Left cardiac atrium (tissue), 4 donors: ENCODE measurements around the gene TRAK2. TPM values are rescaled to one million over a fixed set of nuclear protein-coding genes. Genes with fewer than 3 reads are reported as not detected.

Experiments
- ATAC-seq, 2 donors: fragments of 200-7000 bp; cut with Tn5 transposase; one replicate each; pipeline ENCODE4 v1.9.1; 2020; ENCODE audit warnings: mild to moderate bottlenecking in 2 of 2, moderate library complexity in 2 of 2
- DNase-seq: peaks from one replicate; pipeline ENCODE4 v3.0.0-alpha.2; 2020
- intact Hi-C, 2 donors: fragments of 100-400 bp; cut with DNase I; formaldehyde crosslinking; loops; one replicate each; pipeline versions ENCODE4 v1.14.1 to v1.15.1; 2022 to 2023
- total RNA-seq, 2 donors: library from RNA; stranded (reverse); fragmentation: NEBNext Ultra II Directional; extraction: Animal tissue kit (Norgen Biotek cat#: 25700); gene quantifications; one replicate each; pipeline ENCODE4 v1.2.1, GENCODE V29; 2021
- donor health status: DM: no; HTN: yes; CAD: no.
- donor health status: DM: no; HTN: yes; CAD: no; lungs with severe emphysema.
- donor health status: DM: yes; HTN: yes; CAD: no.
- donor health status: Dilated cardiomyopathy.

The TRAK2 gene
- total RNA-seq, 2 donors from 2014 or later = 104 to 125 TPM

DNA sequence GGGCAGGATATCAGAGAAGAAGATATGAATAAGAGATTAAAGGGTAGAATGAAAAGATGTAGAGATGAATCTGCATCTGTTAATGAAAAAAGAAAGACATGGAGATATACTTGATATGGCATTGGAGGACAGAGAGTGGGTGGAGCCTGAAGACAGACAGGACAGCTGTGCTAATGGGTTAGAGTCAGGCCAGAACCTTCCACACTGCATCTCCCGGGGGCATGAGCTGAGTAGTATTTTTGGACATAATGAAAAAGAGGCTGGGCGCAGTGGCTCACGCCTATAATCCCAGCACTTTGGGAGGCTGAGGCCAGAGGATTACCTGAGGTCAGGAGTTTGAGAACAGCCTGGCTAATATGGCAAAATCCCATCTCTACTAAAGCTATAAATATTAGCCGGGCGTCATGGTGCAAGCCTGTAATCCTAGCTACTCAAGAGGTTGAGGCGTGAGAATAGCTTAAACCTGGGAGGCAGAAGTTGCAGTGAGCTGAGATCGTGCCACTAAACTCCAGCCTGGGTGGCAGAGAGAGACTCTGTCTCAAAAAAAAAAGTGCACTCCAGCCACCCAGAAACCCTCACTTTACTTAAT, 105.5 kb downstream of the TRAK2 start:
- ATAC-seq (peak; percentile 48 to 51), DNase-seq (no peak)
- intact Hi-C loops = no loop called here

DNA sequence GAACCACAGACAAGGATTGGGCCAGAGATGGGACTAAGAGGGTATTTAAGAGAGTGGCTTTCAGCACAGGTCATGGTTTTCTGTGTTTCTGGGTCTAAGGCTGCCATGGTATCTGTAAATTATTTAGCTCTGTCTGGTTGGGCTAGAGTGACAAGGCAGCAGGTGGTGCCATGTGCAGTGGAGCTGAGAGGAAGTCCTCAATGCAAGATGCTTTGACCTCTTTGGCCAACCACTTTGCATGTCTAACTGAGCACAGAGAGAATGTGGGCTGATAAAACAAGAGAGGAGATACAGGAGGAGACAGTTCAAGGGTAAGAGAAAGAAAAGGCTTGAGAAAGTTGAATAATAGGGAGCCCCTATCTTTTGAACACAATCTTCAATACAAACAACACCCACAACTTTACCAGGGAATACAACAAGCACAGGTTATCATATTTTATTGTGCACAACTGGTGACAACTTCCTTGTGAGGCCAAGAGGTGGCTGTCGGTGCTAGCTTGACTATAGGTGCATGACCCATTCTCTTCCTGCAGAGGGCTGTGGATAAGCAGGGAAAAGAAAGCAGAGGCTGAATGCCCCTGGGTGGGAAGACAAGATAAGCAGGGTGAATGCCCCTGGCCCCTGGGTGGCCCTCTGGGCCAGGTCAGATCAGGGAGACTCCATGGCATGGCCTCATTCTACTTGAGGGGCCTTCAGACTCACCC, 106.4 kb downstream of the TRAK2 start:
- DNase-seq (no peak), ATAC-seq (peak in 1 of 2 donors; percentile 16)
- intact Hi-C loops = no loop called here

DNA sequence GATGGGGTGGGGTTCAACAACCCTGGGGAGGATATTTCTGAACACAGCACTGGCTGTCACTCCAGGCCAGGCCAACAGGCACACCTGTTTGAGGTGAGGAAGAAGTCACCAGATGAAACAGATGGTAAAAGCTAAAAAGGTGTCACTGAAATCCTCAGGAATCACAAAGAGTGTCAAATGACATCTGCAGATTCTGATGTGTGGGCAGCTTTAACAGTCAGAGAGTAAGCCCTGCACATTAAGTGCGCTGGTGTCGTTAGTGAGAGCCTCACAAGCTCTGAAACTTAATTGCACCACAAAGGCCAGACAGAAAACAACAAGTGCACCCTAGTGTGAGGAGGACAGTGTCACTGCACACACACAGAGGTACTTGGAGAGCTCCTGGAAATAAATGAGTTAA, 107.7 kb downstream of the TRAK2 start:
- no peak for ATAC-seq
- no peak for DNase-seq

DNA sequence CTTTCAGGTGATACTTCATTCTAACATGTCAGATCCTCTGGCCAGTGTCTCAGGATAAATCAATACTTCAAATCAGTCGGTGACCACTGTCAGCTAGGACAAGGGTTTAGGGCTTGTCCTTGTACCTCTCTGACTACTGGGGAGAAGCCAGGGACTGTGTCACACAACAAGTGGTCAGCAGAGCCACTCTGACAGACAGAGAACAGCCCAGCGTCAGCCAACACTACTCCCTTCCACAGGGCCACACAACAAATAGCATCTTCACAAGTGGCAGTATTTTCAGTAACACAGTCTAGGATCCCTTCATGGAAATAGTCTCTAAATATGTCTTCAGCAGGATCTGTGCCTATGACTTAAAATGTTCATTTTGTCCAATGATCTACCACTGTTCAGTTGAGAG, 108.3 kb downstream of the TRAK2 start:
- intact Hi-C loops = no loop called here
- ATAC-seq = peak; percentile 34 to 60
- no peak for DNase-seq

More for the DNA sequence above, 107.7 kb downstream of the TRAK2 start:
- intact Hi-C loops = no loop called here

DNA sequence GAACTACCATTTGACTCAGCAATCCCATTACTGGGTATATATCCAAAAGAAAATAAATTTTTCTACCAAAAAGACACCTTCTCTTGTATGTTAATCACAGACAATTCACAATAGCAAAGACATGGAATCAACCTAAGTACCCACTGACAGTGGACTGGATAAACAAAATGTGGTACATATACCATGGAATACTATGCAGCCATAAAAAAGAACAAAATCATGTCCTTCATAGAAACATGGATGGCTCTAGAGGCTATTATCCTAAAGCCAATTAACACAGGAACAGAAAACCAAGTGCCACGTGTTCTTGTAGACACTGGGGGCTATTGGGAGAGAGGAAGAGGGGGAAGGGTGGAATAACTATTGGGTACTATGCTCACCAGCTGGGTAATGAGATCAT, 121.8 kb downstream of the TRAK2 start:
- ATAC-seq (no peak), DNase-seq (no peak)
- intact Hi-C loops = no loop called here

DNA sequence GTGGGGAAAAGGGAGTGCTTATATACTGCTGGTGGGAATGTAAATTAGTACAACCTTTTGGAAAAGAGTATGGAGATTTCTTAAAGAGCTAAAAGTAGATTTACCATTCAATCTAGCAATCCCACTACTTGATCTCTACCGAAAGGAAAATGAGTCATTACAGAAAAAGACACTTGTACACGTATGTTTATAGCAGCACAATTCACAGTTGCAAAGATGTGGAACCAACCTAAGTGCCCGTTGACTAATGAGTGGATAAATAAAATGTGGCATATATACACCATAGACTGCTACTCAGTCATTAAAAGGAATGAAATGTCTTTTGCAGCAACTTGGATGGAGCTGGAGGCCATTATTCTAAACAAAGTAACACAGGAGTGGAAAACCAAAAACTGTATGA, 123.6 kb downstream of the TRAK2 start:
- ATAC-seq (no peak), DNase-seq (no peak)
- intact Hi-C loops = no loop called here

Other genes starting within 250 kb of the TRAK2 start
- 1 to 10 TPM; 5.4 to 7.4 TPM for gene CASP8, start 190.9 kb downstream of the TRAK2 start, total RNA-seq
- 1 to 10 TPM; 4.9 to 5.7 TPM for gene FLACC1, start 94.1 kb downstream of the TRAK2 start, total RNA-seq
- gene STRADB, start 282 bp upstream of the TRAK2 start, total RNA-seq = 10 to 100 TPM; 32.5 to 51.5 TPM
- 10 to 100 TPM; 14.3 to 14.8 TPM for gene TMEM237, start 192.0 kb upstream of the TRAK2 start, total RNA-seq
- under 1 TPM in 1 of 2 donors, not detected in 1; 0.10 TPM for gene MPP4, start 247.2 kb upstream of the TRAK2 start, total RNA-seq